Bronchial epithelial cell (primary cell): ENCODE results near the gene SEMA3A. TPM values are rescaled to one million over a fixed set of nuclear protein-coding genes. Genes with fewer than 3 reads are reported as not detected.

Experiments
- DNase-seq: peaks from one replicate; pipeline ENCODE4 v3.0.0-alpha.2; 2010; ENCODE audit warnings: low read depth
- FAIRE-seq: peaks from 2 replicates; lab custom pipeline; 2011; peaks lifted over from hg19 to GRCh38; lab: Jason Lieb, UNC
- H3K27me3 ChIP-seq: 2 replicates; pipeline ENCODE4 v1.5.1; 2011; ENCODE audit warnings: low read length; ENCODE audit not compliant: control insufficient read depth, insufficient read depth
- H3K36me3 ChIP-seq: 2 replicates; pipeline ENCODE4 v1.5.1; 2011; ENCODE audit warnings: low read length; ENCODE audit not compliant: control insufficient read depth, insufficient read depth
- H3K4me3 ChIP-seq: 2 replicates; pipeline ENCODE4 v1.5.1; 2011; ENCODE audit warnings: mild to moderate bottlenecking, low read depth, low read length, control low read depth
- total RNA-seq: library from RNA; depleted of rRNA; stranded (reverse); fragments of >200 nt; gene quantifications from 2 replicates; pipeline ENCODE4 v1.2.1, GENCODE V29; 2014
- TF ChIP-seq, protein P1 (sequence below): IDR thresholded peaks from 2 replicates; pipeline ENCODE4 v1.5.1; 2011; ENCODE audit warnings: mild to moderate bottlenecking, moderate library complexity, low read length, control low read depth, inconsistent platforms; ENCODE audit not compliant: insufficient read depth, severe bottlenecking

The SEMA3A gene
- total RNA-seq, 1 donor from 2014 or later = 57.7 TPM

DNA sequence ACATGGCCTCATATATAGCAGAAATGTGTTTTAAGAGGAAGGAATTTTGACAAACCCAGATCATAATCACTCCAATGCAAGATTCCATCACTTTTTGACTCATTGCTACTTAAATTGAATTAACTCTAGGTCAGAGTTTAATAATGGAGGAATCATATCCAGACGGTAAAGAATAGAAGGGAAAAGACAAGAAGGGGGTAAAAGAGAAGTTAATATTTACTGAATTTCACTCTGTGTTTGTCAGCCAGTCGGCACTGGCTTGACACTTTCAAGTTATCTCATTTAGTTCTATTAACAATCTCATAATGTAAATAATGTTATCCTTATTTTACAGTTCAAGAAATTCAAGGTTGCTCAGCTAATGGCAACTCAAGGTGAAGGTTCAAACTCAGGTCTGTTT lies 147.5 kb downstream of the SEMA3A start:
- no peak for FAIRE-seq
- TF ChIP-seq, protein P1, sequence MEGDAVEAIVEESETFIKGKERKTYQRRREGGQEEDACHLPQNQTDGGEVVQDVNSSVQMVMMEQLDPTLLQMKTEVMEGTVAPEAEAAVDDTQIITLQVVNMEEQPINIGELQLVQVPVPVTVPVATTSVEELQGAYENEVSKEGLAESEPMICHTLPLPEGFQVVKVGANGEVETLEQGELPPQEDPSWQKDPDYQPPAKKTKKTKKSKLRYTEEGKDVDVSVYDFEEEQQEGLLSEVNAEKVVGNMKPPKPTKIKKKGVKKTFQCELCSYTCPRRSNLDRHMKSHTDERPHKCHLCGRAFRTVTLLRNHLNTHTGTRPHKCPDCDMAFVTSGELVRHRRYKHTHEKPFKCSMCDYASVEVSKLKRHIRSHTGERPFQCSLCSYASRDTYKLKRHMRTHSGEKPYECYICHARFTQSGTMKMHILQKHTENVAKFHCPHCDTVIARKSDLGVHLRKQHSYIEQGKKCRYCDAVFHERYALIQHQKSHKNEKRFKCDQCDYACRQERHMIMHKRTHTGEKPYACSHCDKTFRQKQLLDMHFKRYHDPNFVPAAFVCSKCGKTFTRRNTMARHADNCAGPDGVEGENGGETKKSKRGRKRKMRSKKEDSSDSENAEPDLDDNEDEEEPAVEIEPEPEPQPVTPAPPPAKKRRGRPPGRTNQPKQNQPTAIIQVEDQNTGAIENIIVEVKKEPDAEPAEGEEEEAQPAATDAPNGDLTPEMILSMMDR = no peak

DNA sequence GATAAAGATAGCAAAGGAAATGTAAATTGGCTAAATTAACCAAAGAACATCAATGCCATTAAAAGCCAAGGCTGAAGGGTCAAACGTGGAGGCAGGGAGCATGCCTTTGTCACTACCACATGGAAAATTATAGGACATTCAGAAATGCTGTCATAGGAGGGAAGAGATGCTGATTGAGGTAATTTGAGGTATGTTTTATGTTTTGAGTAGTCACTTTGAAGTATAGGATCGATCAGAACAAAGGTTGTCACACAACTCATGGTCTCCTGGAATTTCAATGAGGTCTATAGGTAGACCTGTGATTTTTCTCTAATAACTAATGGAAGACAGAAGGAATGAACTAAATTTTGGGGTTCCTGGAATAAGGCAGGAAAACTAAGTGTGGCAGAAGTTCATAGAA lies 149.8 kb downstream of the SEMA3A start:
- H3K4me3 ChIP-seq = no peak overlapping the region
- TF ChIP-seq, protein P1 = no peak
- DNase-seq (no peak), FAIRE-seq (peak; percentile 50)
- H3K27me3 ChIP-seq = no peaks in the 10 kb centered on the region
- H3K36me3 ChIP-seq = no peaks in the 10 kb centered on the region

More for the DNA sequence above, 147.5 kb downstream of the SEMA3A start:
- H3K4me3 ChIP-seq = no peak overlapping the region
- no peaks in the 10 kb centered on the region for H3K27me3 ChIP-seq
- no peaks in the 10 kb centered on the region for H3K36me3 ChIP-seq
- DNase-seq = no peak

DNA sequence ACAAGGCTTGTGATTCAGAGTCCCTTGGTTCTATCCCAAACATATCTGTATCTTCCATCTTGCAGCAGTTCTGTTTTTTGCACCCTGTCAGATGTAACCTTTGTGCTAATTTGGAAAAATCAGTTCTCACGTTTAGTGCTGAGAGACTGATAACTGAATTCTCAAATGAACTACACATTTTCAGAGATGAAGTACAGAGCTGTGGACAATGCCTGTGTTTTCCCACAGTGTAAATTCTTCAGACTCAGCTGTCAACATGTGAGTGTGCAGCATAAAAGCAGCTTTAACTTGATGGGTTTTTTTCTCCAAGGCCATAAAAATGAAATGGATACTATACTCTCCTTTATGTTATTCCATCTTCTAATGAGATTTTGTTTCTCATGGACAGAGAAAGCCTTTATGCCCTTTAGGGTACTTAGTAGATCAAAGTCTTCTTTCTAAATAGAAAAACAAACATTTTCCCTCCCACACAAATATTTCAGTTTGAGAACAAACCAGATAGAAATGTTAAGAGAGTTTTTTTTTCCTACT lies 150.9 kb downstream of the SEMA3A start:
- H3K27me3 ChIP-seq = no peaks in the 10 kb centered on the region
- DNase-seq (no peak), FAIRE-seq (no peak)
- TF ChIP-seq, protein P1 = no peak
- H3K36me3 ChIP-seq = no peaks in the 10 kb centered on the region
- no peak overlapping the region for H3K4me3 ChIP-seq

DNA sequence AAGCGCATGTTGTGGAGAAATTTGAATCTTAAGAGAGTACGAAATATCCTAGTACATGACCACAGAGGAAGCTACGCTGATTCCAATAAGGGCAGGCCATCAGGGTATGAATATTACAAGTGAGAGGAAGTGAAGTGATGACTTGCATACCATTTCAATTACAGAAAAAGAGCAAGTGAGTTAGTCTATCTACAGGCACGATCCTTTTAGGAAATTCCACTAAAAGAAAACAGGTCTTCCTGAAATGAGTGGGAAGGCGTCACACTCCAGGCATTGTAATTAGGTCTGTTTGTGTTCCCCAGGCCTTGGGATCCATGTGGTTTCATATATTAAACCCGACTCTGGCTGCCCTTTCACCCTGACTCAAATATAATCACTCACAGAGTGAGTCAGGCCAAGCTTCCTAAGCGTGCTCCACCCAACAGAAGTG lies 152.5 kb downstream of the SEMA3A start:
- no peaks in the 10 kb centered on the region for H3K36me3 ChIP-seq
- FAIRE-seq (no peak), DNase-seq (peak; percentile 85)
- no peaks in the 10 kb centered on the region for H3K27me3 ChIP-seq
- H3K4me3 ChIP-seq = no peak overlapping the region
- TF ChIP-seq, protein P1 = no peak

DNA sequence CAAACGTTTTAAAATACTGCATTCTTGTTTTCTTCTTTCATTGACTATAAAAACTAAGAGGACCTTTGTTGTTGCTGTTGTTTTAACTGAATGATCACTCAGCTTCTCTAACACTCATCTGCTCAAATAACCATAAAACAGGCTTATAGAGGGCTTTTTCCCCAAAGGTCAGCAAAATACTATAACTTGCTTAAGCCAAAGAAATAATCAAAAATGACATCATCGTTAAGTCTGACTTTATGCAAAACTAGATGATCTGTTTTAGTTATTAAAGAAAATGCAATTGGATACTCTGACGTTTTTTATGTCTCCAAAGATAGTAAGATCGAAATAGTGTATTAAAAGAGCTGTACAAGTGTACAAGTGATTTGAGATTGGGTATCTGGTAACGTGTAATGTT lies 152.9 kb downstream of the SEMA3A start:
- TF ChIP-seq, protein P1 = no peak
- H3K27me3 ChIP-seq = no peaks in the 10 kb centered on the region
- no peaks in the 10 kb centered on the region for H3K36me3 ChIP-seq
- no peak for FAIRE-seq
- DNase-seq = no peak
- H3K4me3 ChIP-seq = no peak overlapping the region

DNA sequence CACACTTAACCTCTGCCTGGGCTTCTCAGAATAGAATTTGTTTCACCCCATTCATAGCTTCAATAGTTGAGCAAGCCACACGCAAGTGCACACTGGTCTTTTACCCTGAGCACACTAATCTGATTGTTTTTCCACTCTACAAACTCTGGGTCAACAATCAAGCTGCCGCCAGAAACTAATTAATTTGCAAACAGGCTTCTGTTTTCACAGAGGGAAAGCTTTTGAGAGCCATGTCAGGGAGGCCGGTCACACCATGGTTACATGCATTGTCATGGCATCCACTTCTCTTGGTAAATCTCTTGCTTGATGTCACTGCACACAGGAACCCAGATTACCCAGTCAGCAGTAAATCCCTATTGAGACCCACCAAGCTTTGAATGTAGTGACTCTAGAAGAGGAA lies 154.2 kb downstream of the SEMA3A start:
- H3K4me3 ChIP-seq = no peak overlapping the region
- no peak for DNase-seq
- no peaks in the 10 kb centered on the region for H3K27me3 ChIP-seq
- no peaks in the 10 kb centered on the region for H3K36me3 ChIP-seq
- no peak for FAIRE-seq
- TF ChIP-seq, protein P1 = no peak
